HCT116 (cell line): ENCODE data around the gene ANAPC4. TPM values are rescaled to one million over a fixed set of nuclear protein-coding genes. Genes with fewer than 3 reads are reported as not detected.

Source experiments
- ATAC-seq: fragments of 200-7000 bp; cut with Tn5 transposase; 2 replicates; pipeline ENCODE4 v1.9.1; 2020; ENCODE audit warnings: mild to moderate bottlenecking, moderate library complexity
- BruUV-seq: library from RNA; stranded (reverse); fragments of 400-500 nt; replicated peaks from 2 replicates; lab custom pipeline; 2021; lab: Mats Ljungman, UMichigan
- CTCF ChIA-PET: fragments of 300-600 bp; sonication (Branson Sonifier 250); formaldehyde crosslinking; loops from one replicate; lab custom pipeline; 2021; ENCODE audit warnings: antibody characterized with exemption; lab: Charles Lee
- POLR2A ChIA-PET: fragments of 300-600, 350-600 bp; sonication (Branson Sonifier 250); formaldehyde crosslinking; loops from one replicate; lab custom pipeline; 2021; ENCODE audit warnings: antibody characterized with exemption; lab: Charles Lee
- RAD21 ChIA-PET, 2 experiments: fragments of 300-600 bp; sonication (Branson Sonifier 250); formaldehyde crosslinking; loops; one replicate each; lab custom pipeline; 2023; ENCODE audit warnings: low total read pairs in 2 of 2; ENCODE audit not compliant: uncharacterized antibody in 2 of 2, unreplicated experiment in 2 of 2, low non-redundant PET in 1 of 2; lab: Charles Lee
- DNase-seq: peaks from one replicate; pipeline ENCODE4 v3.0.0-alpha.2; 2010; ENCODE audit warnings: low read depth, low spot score
- H2AFZ ChIP-seq: fragments of 200-600 bp; shearing (Covaris generic), sonication (generic); 2 replicates; pipeline ENCODE4 v1.6.1; 2017; ENCODE audit warnings: low read depth, mixed run types, mixed read lengths, antibody characterized with exemption, low read length; ENCODE audit not compliant: poor library complexity, severe bottlenecking
- H3K27ac ChIP-seq: 2 replicates; pipeline ENCODE4 v1.5.1; 2012; ENCODE audit warnings: low read depth, low read length
- H3K27me3 ChIP-seq: fragments of 200-600 bp; sonication (generic); 2 replicates; pipeline ENCODE4 v1.6.1; 2016; ENCODE audit warnings: mixed run types, low read length, mixed read lengths; ENCODE audit not compliant: insufficient read depth
- H3K36me3 ChIP-seq, 2 experiments: fragments of 200-500 bp in 1 of 2; fragments of 200-600 bp in 1 of 2; sonication (Bioruptor generic) in 1 of 2; sonication (generic) in 1 of 2; 2 replicates each; pipeline versions ENCODE4 v1.5.1 to v1.6.1; 2014 to 2016; ENCODE audit warnings: low read length in 2 of 2, inconsistent platforms in 1 of 2, mixed read lengths in 1 of 2, mixed run types in 1 of 2; ENCODE audit not compliant: insufficient read depth in 2 of 2, control insufficient read depth in 1 of 2
- H3K4me1 ChIP-seq, 2 experiments: fragments of 200-600 bp in 1 of 2; sonication (generic) in 1 of 2; 2 replicates each; pipeline versions ENCODE4 v1.5.1 to v1.6.1; 2012 to 2017; ENCODE audit warnings: low read length in 2 of 2, inconsistent platforms in 1 of 2, mild to moderate bottlenecking in 1 of 2, mixed read lengths in 1 of 2, mixed run types in 1 of 2, moderate library complexity in 1 of 2; ENCODE audit not compliant: insufficient read depth in 2 of 2, control insufficient read depth in 1 of 2
- H3K4me2 ChIP-seq: fragments of 200-600 bp; sonication (generic); 2 replicates; pipeline ENCODE4 v1.6.1; 2017; ENCODE audit warnings: mixed run types, low read length, mixed read lengths
- H3K4me3 ChIP-seq, 2 experiments: fragments of 200-600 bp in 1 of 2; sonication (generic) in 1 of 2; replicated peaks in 1 of 2; 2 replicates each; pipeline ENCODE4 v1.5.1; 2011 to 2016; ENCODE audit warnings: low read length in 2 of 2, control low read depth in 1 of 2, low read depth in 1 of 2, mild to moderate bottlenecking in 1 of 2, mixed read lengths in 1 of 2, mixed run types in 1 of 2
- H3K79me2 ChIP-seq: fragments of 200-600 bp; sonication (generic); 2 replicates; pipeline ENCODE4 v1.6.1; 2017; ENCODE audit warnings: mild to moderate bottlenecking, mixed run types, low read length, moderate library complexity, mixed read lengths; ENCODE audit not compliant: insufficient read depth
- H3K9ac ChIP-seq: fragments of 200-600 bp; sonication (generic); 2 replicates; pipeline ENCODE4 v1.6.1; 2016; ENCODE audit warnings: low read length, mixed read lengths
- H3K9me2 ChIP-seq: fragments of 200-600 bp; sonication (generic), shearing (Covaris generic); 2 replicates; pipeline ENCODE4 v1.6.1; 2017; ENCODE audit warnings: mixed run types, mild to moderate bottlenecking, moderate library complexity; ENCODE audit not compliant: insufficient read depth
- H3K9me3 ChIP-seq, 2 experiments: fragments of 200-500 bp in 1 of 2; fragments of 200-600 bp in 1 of 2; sonication (Bioruptor generic) in 1 of 2; sonication (generic) in 1 of 2; 2 replicates each; pipeline ENCODE4 v1.6.1; 2014 to 2017; ENCODE audit warnings: low read length in 2 of 2, mixed read lengths in 2 of 2, inconsistent platforms in 1 of 2, low read depth in 1 of 2, mild to moderate bottlenecking in 1 of 2, mixed run types in 1 of 2, moderate library complexity in 1 of 2; ENCODE audit not compliant: control insufficient read depth in 1 of 2, insufficient read depth in 1 of 2
- H4K20me1 ChIP-seq: fragments of 200-600 bp; sonication (generic), shearing (Covaris generic); 2 replicates; pipeline ENCODE4 v1.6.1; 2017; ENCODE audit warnings: mixed run types, mild to moderate bottlenecking, moderate library complexity; ENCODE audit not compliant: insufficient read depth
- CBX3 ChIP-seq: IDR thresholded peaks from 2 replicates; pipeline ENCODE4 v1.6.1; 2012; ENCODE audit warnings: low read depth
- CTCF ChIP-seq, 3 experiments: fragments of 200-600 bp in 1 of 3; sonication (generic) in 1 of 3; IDR thresholded peaks in 2 of 3; conservative IDR thresholded peaks in 1 of 3; 2 replicates each; pipeline ENCODE4 v1.5.1; 2012 to 2017; ENCODE audit warnings: low read depth in 2 of 3, low read length in 2 of 3, antibody characterized with exemption in 1 of 3, borderline replicate concordance in 1 of 3, control low read depth in 1 of 3, mild to moderate bottlenecking in 1 of 3, mixed read lengths in 1 of 3, mixed run types in 1 of 3, moderate library complexity in 1 of 3; ENCODE audit not compliant: insufficient read depth in 1 of 3
- EGR1 ChIP-seq: IDR thresholded peaks from 2 replicates; pipeline ENCODE4 v1.6.1; 2012; ENCODE audit warnings: low read depth
- ELF1 ChIP-seq: IDR thresholded peaks from 2 replicates; pipeline ENCODE4 v1.6.1; 2012; ENCODE audit warnings: low read depth, borderline replicate concordance
- EZH2 ChIP-seq: fragments of 200-600 bp; sonication (generic); IDR thresholded peaks from 2 replicates; pipeline ENCODE4 v1.6.1; 2017; ENCODE audit warnings: antibody characterized with exemption, mixed run types
- FOSL1 ChIP-seq: IDR thresholded peaks from 2 replicates; pipeline ENCODE4 v1.6.1; 2012; ENCODE audit warnings: low read depth
- JUND ChIP-seq: IDR thresholded peaks from 2 replicates; pipeline ENCODE4 v1.6.1; 2012
- MAX ChIP-seq: IDR thresholded peaks from 2 replicates; pipeline ENCODE4 v1.6.1; 2012
- POLR2A ChIP-seq: IDR thresholded peaks from 2 replicates; pipeline ENCODE4 v1.7.0; 2011; ENCODE audit warnings: borderline replicate concordance; ENCODE audit not compliant: insufficient read depth, insufficient read length; ENCODE audit errors: extremely low read depth
- POLR2AphosphoS5 ChIP-seq: IDR thresholded peaks from 2 replicates; pipeline ENCODE4 v1.6.1; 2011; ENCODE audit warnings: mild to moderate bottlenecking, low read depth, low read length, moderate library complexity
- RAD21 ChIP-seq: IDR thresholded peaks from 2 replicates; pipeline ENCODE4 v1.6.1; 2012; ENCODE audit warnings: low read depth, mild to moderate bottlenecking
- SIN3A ChIP-seq: IDR thresholded peaks from 2 replicates; pipeline ENCODE4 v1.6.1; 2012; ENCODE audit warnings: low read depth
- SP1 ChIP-seq: IDR thresholded peaks from 2 replicates; pipeline ENCODE4 v1.6.1; 2012; ENCODE audit warnings: low read depth
- SRF ChIP-seq: IDR thresholded peaks from 2 replicates; pipeline ENCODE4 v1.6.1; 2012; ENCODE audit warnings: low read depth
- TCF7L2 ChIP-seq: IDR thresholded peaks from 2 replicates; pipeline ENCODE4 v1.7.0; 2011; ENCODE audit warnings: borderline replicate concordance, inconsistent platforms; ENCODE audit not compliant: insufficient read depth, insufficient read length; ENCODE audit errors: extremely low read depth
- YY1 ChIP-seq: IDR thresholded peaks from 2 replicates; pipeline ENCODE4 v1.6.1; 2011; ENCODE audit warnings: low read length, low read depth, moderate library complexity, mild to moderate bottlenecking; ENCODE audit not compliant: insufficient replicate concordance; ENCODE audit errors: extremely low read depth
- ZBTB33 ChIP-seq: IDR thresholded peaks from 2 replicates; pipeline ENCODE4 v1.6.1; 2011; ENCODE audit warnings: mild to moderate bottlenecking, low read length, moderate library complexity; ENCODE audit not compliant: insufficient replicate concordance; ENCODE audit errors: extremely low read depth
- ZNF274 ChIP-seq: fragments of 200-500 bp; sonication (Bioruptor generic); IDR thresholded peaks from 2 replicates; pipeline ENCODE4 v1.6.1; 2014; ENCODE audit warnings: mild to moderate bottlenecking, low read depth, low read length, inconsistent platforms
- intact Hi-C: fragments of 100-400 bp; cut with micrococcal nuclease; formaldehyde crosslinking; loops from 2 replicates; pipeline ENCODE4 v1.10.0; 2022
- total RNA-seq: library from RNA; stranded (reverse); gene quantifications from one replicate; pipeline ENCODE4 v1.2.1, GENCODE V29; 2021; ENCODE audit not compliant: unreplicated experiment

ANAPC4 gene
- total RNA-seq, 1 experiment from 2014 or later, result 29.2 TPM

GRCh38 chr4:25367877-25368276, 9.2 kb upstream of the ANAPC4 start (continued):
- TF ChIP-seq ZBTB33 (no peak), POLR2AphosphoS5 (no peak)
- TF ChIP-seq, all 23 proteins: peak for 0

- intact Hi-C loops, result no loop called here
- DNase-seq, result no peak
- CTCF ChIA-PET, result interaction anchor here (2.1 to 4.7 kb wide), 3 partner anchors 56 to 388 kb away, joined by 11 to 46 read pairs (median 28); partner anchors contain the start of gene ZCCHC4
Measured at GRCh38 chr4:25368315-25368714, 8.7 kb upstream of the ANAPC4 start.

More at GRCh38 chr4:25368315-25368714, 8.7 kb upstream of the ANAPC4 start:
- RAD21 ChIA-PET, result no interaction called here
- POLR2A ChIA-PET, result interaction anchor here (1.1 kb wide), 1 partner anchor 9 kb away, joined by 7 read pairs; the partner anchor contains the start of gene ANAPC4
- Histone ChIP-seq H3K27ac (no peak overlapping the region), H3K9me3 (no peaks in the 10 kb centered on the region), H3K4me2 (no peak overlapping the region), H3K36me3 (no peaks in the 10 kb centered on the region), H3K4me1 (no peaks in the 10 kb centered on the region), H3K9ac (no peak overlapping the region), H4K20me1 (no peaks in the 10 kb centered on the region), H3K4me3 (no peak overlapping the region), H3K27me3 (no peaks in the 10 kb centered on the region), H2AFZ (no peak overlapping the region), H3K9me2 (no peaks in the 10 kb centered on the region), H3K79me2 (no peaks in the 10 kb centered on the region)
- BruUV-seq, result no TSS peak
- no peak for ATAC-seq
- TF ChIP-seq SP1 (no peak), ZNF274 (no peak), EGR1 (no peak), SIN3A (no peak), ELF1 (no peak), POLR2A (no peak), TCF7L2 (no peak), EZH2 (no peak), CTCF (IDR thresholded peaks at IDR 0.05 in 2 of 3, conservative IDR thresholded peaks at IDR 0.05 in 1 of 3; ENCODE audit: borderline replicate concordance in 1 of 3, insufficient read depth in 1 of 3, low read depth in 2 of 3, low read length in 2 of 3) (no peak), FOSL1 (no peak), SRF (no peak), RAD21 (no peak), YY1 (no peak), CBX3 (no peak), MAX (no peak), POLR2AphosphoS5 (no peak), JUND (no peak)
